ENCODE data around the gene DMRTA2.
A peak's percentile ranks its signal among the peaks of the same experiment; 100 is the strongest.

DMRTA2 gene

DNA sequence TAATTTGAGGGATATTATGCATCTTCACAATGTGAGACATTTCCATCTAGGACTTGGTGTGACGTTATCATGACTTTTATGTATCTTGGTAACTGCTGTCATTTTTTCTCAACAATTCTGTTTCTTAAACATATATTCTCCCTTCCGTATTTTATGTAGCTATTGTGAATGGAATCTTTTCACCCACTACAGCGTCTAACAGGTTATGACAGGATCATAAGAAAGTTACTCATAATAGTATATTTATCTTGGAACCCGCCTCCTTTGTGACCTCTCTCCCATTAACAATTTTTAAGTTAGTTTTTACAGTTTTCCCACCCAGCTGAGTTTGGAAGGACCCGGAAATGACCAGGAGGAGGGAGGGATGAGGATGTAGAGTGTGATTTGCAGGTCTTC is 6.8 kb upstream of the DMRTA2 start:
- no peak overlapping the region for H3K9ac ChIP-seq (ENCODE audit: low read depth, low read length)
- H3K27me3 ChIP-seq (ENCODE audit: control insufficient read depth, insufficient read depth, low read length) = peaks cover 98% of the 10 kb centered on the region
- H3K9me3 ChIP-seq (ENCODE audit: control insufficient read depth, insufficient read depth, low read length) = no peaks in the 10 kb centered on the region
- H3K36me3 ChIP-seq (ENCODE audit: control insufficient read depth, insufficient read depth, low read length) = no peaks in the 10 kb centered on the region
- H3K4me3 ChIP-seq (ENCODE audit: low read depth, low read length) = peak overlapping the region; percentile 50
- H3K4me1 ChIP-seq (ENCODE audit: control insufficient read depth, insufficient read depth, low read length) = peaks cover 4% of the 10 kb centered on the region

DNA sequence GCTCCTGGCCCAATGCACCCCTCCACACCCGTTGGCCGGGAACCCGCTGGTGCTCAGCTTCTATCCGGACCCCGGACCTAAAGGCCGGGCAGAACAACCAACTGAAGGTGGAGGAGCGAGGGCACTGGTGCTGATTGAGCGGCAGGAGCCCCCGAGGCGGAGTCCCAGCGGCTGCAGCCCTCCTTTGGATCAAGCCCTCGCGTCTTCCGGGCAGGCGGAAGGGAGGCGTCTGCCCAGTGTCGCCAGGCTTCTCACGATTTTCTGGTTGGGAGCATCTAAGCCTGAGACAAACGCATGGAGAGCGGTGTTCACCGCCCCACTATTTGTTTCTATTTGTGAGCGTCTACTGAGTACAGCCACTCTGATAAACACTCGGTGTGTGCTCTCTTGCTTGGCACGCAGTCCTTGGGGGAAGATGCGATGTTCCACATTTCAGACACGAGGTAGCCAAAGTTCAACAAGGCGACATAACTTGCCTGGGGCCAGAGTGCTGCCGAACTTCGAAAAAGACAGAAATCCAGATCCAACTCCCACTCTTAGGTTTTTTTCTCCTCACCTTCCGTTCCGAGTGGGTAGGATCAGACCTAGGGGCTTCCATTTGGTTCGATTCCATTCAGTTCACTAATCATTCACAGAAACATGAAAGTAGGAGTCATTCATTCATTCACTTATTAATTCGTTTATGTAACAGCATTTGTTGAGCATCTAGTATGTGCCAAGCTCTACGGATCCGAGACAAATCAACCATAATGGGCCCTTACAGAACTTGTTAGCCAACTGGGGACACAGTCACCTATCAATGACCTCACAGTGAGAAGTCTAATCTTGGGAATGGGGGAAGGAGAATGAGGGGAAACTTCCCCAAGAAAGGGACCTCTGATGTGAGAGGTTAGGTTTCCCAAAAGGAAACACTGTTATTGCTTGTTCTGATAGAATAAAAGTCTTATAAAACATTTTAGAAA is 4.9 kb upstream of the DMRTA2 start:
- H3K9ac ChIP-seq (ENCODE audit: low read depth, low read length) = no peak overlapping the region
- no peaks in the 10 kb centered on the region for H3K9me3 ChIP-seq (ENCODE audit: control insufficient read depth, insufficient read depth, low read length)
- peak overlapping the region; percentile 26 for H3K4me3 ChIP-seq (ENCODE audit: low read depth, low read length)
- no peaks in the 10 kb centered on the region for H3K36me3 ChIP-seq (ENCODE audit: control insufficient read depth, insufficient read depth, low read length)
- H3K4me1 ChIP-seq (ENCODE audit: control insufficient read depth, insufficient read depth, low read length) = peaks cover 4% of the 10 kb centered on the region
- H3K27me3 ChIP-seq (ENCODE audit: control insufficient read depth, insufficient read depth, low read length) = peaks cover 100% of the 10 kb centered on the region

DNA sequence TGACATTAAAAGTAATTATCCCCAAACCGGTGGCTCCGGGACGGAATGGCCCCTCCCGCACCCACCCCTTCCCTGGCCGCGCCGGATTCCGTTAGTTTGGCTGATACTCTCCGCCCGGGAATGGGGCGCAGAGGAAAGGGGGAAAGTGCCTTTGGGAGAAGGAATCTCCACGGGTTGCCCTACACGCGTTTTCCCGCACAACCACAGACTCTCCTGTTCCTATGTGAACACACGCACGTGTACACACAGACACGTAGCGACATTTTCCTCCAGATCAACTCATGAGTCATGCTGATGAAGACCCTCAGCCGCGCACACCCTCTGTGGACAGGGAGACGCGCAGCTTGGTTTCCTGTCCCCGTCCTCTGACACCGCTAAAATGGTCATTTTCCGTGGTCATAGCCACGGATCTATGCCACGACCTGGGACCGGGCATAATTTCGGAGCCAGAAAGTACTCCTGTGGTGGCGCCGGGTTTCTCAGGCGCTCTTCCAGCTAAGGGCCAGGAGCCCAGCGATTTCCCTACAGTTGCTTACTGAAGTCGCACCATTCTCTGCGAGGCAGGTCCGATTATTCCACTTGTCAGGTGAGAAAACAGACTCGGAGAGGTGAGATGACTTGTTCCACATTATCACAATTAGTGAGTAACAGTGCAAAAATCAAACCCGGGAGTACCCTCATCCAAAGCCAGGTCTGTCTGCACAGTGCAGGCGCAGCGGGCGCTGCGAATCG is 4.0 kb upstream of the DMRTA2 start:
- H3K9ac ChIP-seq (ENCODE audit: low read depth, low read length) = no peak overlapping the region
- peaks cover 100% of the 10 kb centered on the region for H3K27me3 ChIP-seq (ENCODE audit: control insufficient read depth, insufficient read depth, low read length)
- no peaks in the 10 kb centered on the region for H3K36me3 ChIP-seq (ENCODE audit: control insufficient read depth, insufficient read depth, low read length)
- H3K4me1 ChIP-seq (ENCODE audit: control insufficient read depth, insufficient read depth, low read length) = peaks cover 6% of the 10 kb centered on the region
- no peaks in the 10 kb centered on the region for H3K9me3 ChIP-seq (ENCODE audit: control insufficient read depth, insufficient read depth, low read length)
- H3K4me3 ChIP-seq (ENCODE audit: low read depth, low read length) = peak overlapping the region; percentile 24

DNA sequence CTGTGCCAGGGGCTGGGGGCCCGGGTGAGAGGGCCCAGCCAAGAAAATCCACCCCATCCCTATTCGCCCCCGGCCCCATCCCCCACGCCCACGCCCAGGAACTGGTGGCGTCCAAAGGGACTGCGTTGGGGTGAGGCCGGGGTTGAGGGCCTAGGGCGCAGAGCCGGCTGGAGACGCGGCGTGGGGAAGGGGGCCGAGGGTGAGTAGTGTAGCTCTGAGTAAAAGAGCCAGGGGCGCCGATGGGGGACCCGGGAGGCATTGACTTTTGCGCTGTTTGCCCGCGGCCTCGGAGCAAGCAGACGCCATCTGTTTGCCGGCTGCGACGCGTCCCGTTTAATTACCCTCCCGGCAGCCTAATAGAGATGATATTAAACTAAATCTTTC is 3.5 kb upstream of the DMRTA2 start:
- Histone ChIP-seq H3K9me3 (ENCODE audit: control insufficient read depth, insufficient read depth, low read length) (no peaks in the 10 kb centered on the region), H3K27me3 (ENCODE audit: control insufficient read depth, insufficient read depth, low read length) (peaks cover 100% of the 10 kb centered on the region)

DNA sequence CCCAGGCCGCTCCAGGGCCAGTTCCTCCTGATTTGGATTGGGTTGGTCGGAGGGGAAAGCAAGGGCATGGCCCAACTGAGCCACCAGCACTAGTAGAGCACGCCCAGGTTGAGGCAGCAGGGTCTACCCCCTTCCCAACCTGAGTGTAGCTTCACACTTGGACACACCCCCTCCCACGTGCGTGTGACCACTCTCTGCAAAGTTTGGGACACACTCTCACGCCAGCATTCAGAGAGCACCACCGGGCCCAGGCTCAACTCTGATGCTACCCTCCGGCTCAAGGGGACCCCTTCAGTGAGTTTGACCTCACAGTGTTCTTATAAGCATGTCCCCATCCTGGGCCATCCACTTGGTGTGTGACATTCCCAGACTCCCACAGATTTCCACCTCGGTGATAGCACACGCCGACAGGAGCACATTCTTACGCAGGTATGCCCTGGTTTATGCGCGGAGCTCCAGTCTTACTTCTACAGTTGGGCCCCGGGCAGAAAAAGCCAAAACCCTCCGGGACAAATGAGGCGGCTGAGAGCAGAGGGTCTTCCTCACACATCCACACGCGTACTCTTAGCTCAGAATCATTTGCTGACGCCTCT is 3.0 kb upstream of the DMRTA2 start:
- no peaks in the 10 kb centered on the region for H3K9me3 ChIP-seq (ENCODE audit: control insufficient read depth, insufficient read depth, low read length)
- peaks cover 5% of the 10 kb centered on the region for H3K4me1 ChIP-seq (ENCODE audit: control insufficient read depth, insufficient read depth, low read length)
- H3K27me3 ChIP-seq (ENCODE audit: control insufficient read depth, insufficient read depth, low read length) = peaks cover 100% of the 10 kb centered on the region
- H3K9ac ChIP-seq (ENCODE audit: low read depth, low read length) = no peak overlapping the region
- H3K4me3 ChIP-seq (ENCODE audit: low read depth, low read length) = peak overlapping the region; percentile 32
- H3K36me3 ChIP-seq (ENCODE audit: control insufficient read depth, insufficient read depth, low read length) = no peaks in the 10 kb centered on the region

More for the DNA sequence above, 3.5 kb upstream of the DMRTA2 start:
- peak overlapping the region; percentile 32 for H3K4me3 ChIP-seq (ENCODE audit: low read depth, low read length)
- peaks cover 6% of the 10 kb centered on the region for H3K4me1 ChIP-seq (ENCODE audit: control insufficient read depth, insufficient read depth, low read length)
- H3K36me3 ChIP-seq (ENCODE audit: control insufficient read depth, insufficient read depth, low read length) = no peaks in the 10 kb centered on the region
- no peak overlapping the region for H3K9ac ChIP-seq (ENCODE audit: low read depth, low read length)

DNA sequence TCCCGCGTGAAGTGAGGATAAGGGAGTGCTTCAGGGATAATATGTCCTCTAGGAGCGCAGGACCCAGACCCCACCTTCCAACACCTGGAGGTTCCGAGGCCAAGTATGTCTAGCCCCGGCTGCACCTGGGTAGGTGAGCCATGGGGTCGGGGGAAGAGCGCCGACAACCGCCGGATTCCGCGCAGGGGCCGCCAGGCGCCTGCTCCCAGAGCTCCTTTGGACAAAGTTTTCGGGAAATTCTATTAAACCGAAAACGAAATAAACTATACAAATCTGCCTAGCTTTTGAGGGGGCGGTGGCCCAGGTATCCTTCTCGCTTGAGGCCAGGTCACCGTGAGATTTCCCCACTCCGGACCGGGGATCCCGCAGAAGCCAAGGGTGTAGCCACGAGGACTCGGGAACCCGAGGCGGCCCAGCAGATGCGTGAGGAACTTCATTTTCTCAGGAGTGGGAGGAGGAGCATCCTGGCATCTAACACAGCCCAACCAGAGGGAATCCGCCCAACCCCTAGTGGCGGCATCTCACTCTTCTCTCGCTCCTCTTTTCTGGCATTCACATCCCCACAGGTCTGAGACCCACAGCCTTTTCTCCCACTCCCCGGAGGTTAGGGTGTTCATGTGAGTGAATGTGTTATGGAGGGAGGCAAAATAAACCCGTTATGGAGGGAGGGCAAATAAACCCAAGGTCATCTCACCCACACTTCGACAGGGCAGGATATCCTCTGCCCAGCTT is 2.3 kb upstream of the DMRTA2 start:
- Histone ChIP-seq H3K4me3 (ENCODE audit: low read depth, low read length) (peak overlapping the region; percentile 32), H3K36me3 (ENCODE audit: control insufficient read depth, insufficient read depth, low read length) (no peaks in the 10 kb centered on the region), H3K9ac (ENCODE audit: low read depth, low read length) (no peak overlapping the region), H3K9me3 (ENCODE audit: control insufficient read depth, insufficient read depth, low read length) (no peaks in the 10 kb centered on the region), H3K27me3 (ENCODE audit: control insufficient read depth, insufficient read depth, low read length) (peaks cover 100% of the 10 kb centered on the region), H3K4me1 (ENCODE audit: control insufficient read depth, insufficient read depth, low read length) (peaks cover 2% of the 10 kb centered on the region)

DNA sequence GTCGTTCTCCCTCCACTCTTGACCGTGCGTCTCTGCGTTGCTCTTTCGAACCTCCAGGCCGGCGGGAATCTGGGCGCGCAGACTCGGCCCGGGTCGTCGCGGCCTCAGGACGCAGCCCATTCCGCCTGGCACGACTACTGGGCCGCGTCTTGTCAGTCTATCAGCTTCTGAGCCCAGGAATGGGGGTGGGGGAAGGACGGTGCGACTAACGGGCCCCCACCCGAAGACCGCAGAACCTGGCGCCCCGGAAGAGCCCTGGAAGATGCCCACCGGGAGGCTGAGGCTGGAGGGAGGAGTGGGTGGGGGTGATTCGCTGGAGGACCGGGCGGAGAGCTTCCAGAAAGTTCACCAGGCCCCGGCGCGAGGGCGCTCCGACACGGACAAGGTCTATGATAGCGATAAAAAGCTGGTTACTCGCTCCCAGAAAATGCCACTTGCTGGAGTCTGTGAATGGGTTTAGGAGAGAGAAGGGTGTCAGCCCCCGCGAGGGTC is 1.7 kb upstream of the DMRTA2 start:
- peaks cover 2% of the 10 kb centered on the region for H3K4me1 ChIP-seq (ENCODE audit: control insufficient read depth, insufficient read depth, low read length)
- H3K9ac ChIP-seq (ENCODE audit: low read depth, low read length) = no peak overlapping the region
- no peaks in the 10 kb centered on the region for H3K9me3 ChIP-seq (ENCODE audit: control insufficient read depth, insufficient read depth, low read length)
- no peak overlapping the region for H3K4me3 ChIP-seq (ENCODE audit: low read depth, low read length)
- H3K36me3 ChIP-seq (ENCODE audit: control insufficient read depth, insufficient read depth, low read length) = no peaks in the 10 kb centered on the region
- H3K27me3 ChIP-seq (ENCODE audit: control insufficient read depth, insufficient read depth, low read length) = peaks cover 100% of the 10 kb centered on the region

DNA sequence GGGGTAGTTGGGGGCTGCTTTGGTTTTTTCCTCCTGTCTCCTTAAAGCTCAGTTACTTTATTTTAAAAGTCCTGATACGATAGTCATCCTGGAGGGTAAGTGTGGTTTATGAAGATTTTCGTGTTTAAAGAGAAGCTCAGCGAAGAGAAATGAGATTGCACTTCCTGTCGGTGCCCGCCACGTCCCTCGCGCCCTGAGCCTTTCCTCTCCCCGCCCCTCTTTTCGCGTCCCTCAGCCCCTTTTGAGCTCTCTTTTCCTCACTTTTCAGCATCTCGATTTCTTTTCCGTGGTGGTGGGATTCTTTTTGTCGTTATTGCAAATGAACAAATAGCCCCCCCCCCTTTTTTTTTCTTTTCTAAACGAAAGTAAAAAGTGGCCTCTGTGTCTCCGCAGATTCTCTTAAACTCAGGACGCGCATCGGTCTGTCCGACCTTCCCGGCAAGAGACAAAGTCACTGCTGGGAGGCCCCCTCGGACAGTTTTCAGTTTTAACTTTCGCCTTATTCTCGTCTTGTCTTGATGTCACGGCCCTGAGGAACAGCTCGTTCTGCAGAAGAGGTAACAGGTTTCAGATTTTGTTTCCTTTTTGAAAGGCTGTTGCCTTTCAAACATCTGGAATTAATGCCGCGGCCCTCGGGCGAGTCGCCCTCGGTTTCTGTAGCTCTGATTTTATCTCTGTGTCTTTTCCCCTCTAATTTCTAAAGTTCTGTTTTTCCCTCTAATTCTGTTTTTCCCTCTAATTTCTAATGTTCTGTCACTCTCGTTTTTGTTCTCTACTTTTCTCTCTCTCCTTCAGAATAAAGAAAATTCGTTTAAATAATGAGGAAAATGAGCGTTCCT is 1.0 kb upstream of the DMRTA2 start:
- H3K9ac ChIP-seq (ENCODE audit: low read depth, low read length) = no peak overlapping the region
- H3K9me3 ChIP-seq (ENCODE audit: control insufficient read depth, insufficient read depth, low read length) = no peaks in the 10 kb centered on the region
- H3K4me1 ChIP-seq (ENCODE audit: control insufficient read depth, insufficient read depth, low read length) = peaks cover 2% of the 10 kb centered on the region
- peaks cover 100% of the 10 kb centered on the region for H3K27me3 ChIP-seq (ENCODE audit: control insufficient read depth, insufficient read depth, low read length)
- peak overlapping the region; percentile 22 for H3K4me3 ChIP-seq (ENCODE audit: low read depth, low read length)
- H3K36me3 ChIP-seq (ENCODE audit: control insufficient read depth, insufficient read depth, low read length) = no peaks in the 10 kb centered on the region

DNA sequence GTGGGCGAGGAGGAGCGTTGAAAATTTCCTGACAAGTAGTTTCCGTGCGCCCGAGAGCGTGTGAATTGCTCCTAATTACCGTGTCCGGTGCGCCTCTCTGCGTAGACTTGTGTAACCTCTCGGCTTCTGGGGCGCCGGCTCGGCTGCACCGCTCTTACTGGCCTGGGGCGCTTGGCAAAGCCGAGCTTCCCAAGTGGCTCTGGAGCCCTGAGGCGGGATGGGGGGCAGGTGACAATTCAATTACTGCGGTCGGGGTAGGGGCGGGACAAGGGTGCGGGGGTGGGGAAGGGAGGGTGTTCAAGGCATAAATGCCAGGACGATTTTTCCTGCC is 392 bp upstream of the DMRTA2 start:
- Histone ChIP-seq H3K27me3 (ENCODE audit: control insufficient read depth, insufficient read depth, low read length) (peaks cover 99% of the 10 kb centered on the region), H3K4me1 (ENCODE audit: control insufficient read depth, insufficient read depth, low read length) (peaks cover 2% of the 10 kb centered on the region), H3K9me3 (ENCODE audit: control insufficient read depth, insufficient read depth, low read length) (no peaks in the 10 kb centered on the region), H3K9ac (ENCODE audit: low read depth, low read length) (no peak overlapping the region), H3K4me3 (ENCODE audit: low read depth, low read length) (peak overlapping the region; percentile 56), H3K36me3 (ENCODE audit: control insufficient read depth, insufficient read depth, low read length) (no peaks in the 10 kb centered on the region)

DNA sequence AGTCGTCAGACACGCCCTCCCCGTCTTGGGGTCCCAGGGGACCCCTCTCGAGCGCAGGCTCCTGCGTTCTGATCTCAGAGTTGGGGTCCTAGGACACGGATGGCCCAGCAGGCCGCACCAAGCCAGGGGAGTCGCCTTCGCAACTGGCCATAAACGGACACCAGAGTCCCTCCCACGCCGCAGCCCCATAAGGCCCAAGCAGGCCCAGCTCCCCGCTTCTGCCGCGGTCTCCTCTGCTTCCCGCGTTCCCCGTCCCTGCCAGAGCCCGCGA is 633 bp downstream of the DMRTA2 start:
- Histone ChIP-seq H3K9ac (ENCODE audit: low read depth, low read length) (no peak overlapping the region), H3K4me1 (ENCODE audit: control insufficient read depth, insufficient read depth, low read length) (peaks cover 2% of the 10 kb centered on the region), H3K27me3 (ENCODE audit: control insufficient read depth, insufficient read depth, low read length) (peaks cover 99% of the 10 kb centered on the region), H3K9me3 (ENCODE audit: control insufficient read depth, insufficient read depth, low read length) (no peaks in the 10 kb centered on the region), H3K4me3 (ENCODE audit: low read depth, low read length) (peak overlapping the region; percentile 56), H3K36me3 (ENCODE audit: control insufficient read depth, insufficient read depth, low read length) (no peaks in the 10 kb centered on the region)
